GM12873 (cell line): ENCODE data around the gene PCDHA9.

Source experiments
- CTCF ChIP-seq: IDR thresholded peaks from 2 replicates; pipeline ENCODE4 v1.5.1; 2012; ENCODE audit warnings: low read depth, mild to moderate bottlenecking, moderate library complexity, low read length, control low read depth; ENCODE audit not compliant: insufficient read depth; ENCODE audit errors: missing control alignments

The PCDHA9 gene

GRCh38 chr5:140835622-140836510, 12.3 kb upstream of the PCDHA9 start:
- no peak for TF ChIP-seq CTCF

GRCh38 chr5:140840978-140841962, 6.9 kb upstream of the PCDHA9 start, which contains the start of gene PCDHA8:
Gene PCDHA8, plus strand, starts transcription at chr5:140841187. Its CDS starts 135 bp downstream, at chr5:140841322.
- peak; percentile 33 for TF ChIP-seq CTCF

- TF ChIP-seq CTCF, result no peak
Observed at GRCh38 chr5:140842798-140843733, 5.1 kb upstream of the PCDHA9 start.

GRCh38 chr5:140855772-140856674, 7.8 kb downstream of the PCDHA9 start, which contains the start of gene PCDHA10:
Gene PCDHA10, plus strand, starts transcription at chr5:140855897. Its CDS starts 152 bp downstream, at chr5:140856049.
- TF ChIP-seq CTCF, result no peak

DNA sequence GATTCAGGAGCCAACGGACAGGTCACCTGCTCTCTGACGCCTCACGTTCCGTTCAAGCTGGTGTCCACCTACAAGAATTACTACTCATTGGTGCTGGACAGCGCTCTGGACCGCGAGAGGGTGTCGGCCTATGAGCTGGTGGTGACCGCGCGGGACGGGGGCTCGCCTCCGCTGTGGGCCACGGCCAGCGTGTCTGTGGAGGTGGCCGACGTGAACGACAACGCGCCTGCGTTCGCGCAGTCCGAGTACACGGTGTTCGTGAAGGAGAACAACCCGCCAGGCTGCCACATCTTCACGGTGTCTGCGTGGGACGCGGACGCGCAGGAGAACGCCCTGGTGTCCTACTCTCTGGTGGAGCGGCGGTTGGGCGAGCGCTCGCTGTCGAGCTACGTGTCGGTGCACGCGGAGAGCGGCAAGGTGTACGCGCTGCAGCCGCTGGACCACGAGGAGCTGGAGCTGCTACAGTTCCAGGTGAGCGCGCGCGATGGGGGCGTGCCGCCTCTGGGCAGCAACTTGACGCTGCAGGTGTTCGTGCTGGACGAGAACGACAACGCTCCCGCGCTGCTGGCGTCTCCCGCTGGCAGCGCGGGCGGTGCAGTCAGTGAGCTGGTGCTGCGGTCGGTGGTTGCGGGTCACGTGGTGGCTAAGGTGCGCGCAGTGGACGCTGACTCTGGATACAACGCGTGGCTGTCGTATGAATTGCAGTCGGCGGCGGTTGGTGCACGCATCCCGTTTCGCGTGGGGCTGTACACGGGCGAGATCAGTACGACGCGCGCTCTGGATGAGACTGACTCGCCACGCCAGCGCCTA, 9.2 kb downstream of the PCDHA9 start:
- TF ChIP-seq CTCF, result no peak
